Muscle layer of duodenum (tissue), 2 donors: ENCODE measurements around the gene EMCN.
A peak's percentile ranks its signal among the peaks of the same experiment; 100 is the strongest.
"Not testable (repeated sequence)": the region's sequence is repeated elsewhere in the genome, so short reads cannot be mapped to it uniquely, and the experiment has no call there.

ENCODE experiments used
- H3K27ac ChIP-seq: one replicate; pipeline ENCODE4 v1.7.0; 2013; ENCODE audit warnings: mild to moderate bottlenecking, low read length
- H3K27me3 ChIP-seq: one replicate; pipeline ENCODE4 v1.7.0; 2013; ENCODE audit warnings: low read depth, mild to moderate bottlenecking, control low read depth, low read length
- H3K36me3 ChIP-seq, 2 donors: one replicate each; pipeline ENCODE4 v1.7.0; 2013; ENCODE audit warnings: low read length in 2 of 2, control low read depth in 1 of 2, mild to moderate bottlenecking in 1 of 2; ENCODE audit not compliant: insufficient read depth in 2 of 2, control insufficient read depth in 1 of 2
- H3K4me1 ChIP-seq, 2 donors: one replicate each; pipeline ENCODE4 v1.7.0; 2013; ENCODE audit warnings: low read length in 2 of 2, mild to moderate bottlenecking in 2 of 2, control low read depth in 1 of 2, moderate library complexity in 1 of 2; ENCODE audit not compliant: insufficient read depth in 2 of 2, control insufficient read depth in 1 of 2
- H3K4me3 ChIP-seq, 2 donors: one replicate each; pipeline ENCODE4 v1.7.0; 2013; ENCODE audit warnings: low read length in 2 of 2, low read depth in 1 of 2, mild to moderate bottlenecking in 1 of 2
- H3K9me3 ChIP-seq, 2 donors: one replicate each; pipeline ENCODE4 v1.7.0; 2013; ENCODE audit warnings: low read length in 2 of 2, control low read depth in 1 of 2, mild to moderate bottlenecking in 1 of 2; ENCODE audit not compliant: control insufficient read depth in 1 of 2
- donor health status: healthy.

Gene EMCN

DNA sequence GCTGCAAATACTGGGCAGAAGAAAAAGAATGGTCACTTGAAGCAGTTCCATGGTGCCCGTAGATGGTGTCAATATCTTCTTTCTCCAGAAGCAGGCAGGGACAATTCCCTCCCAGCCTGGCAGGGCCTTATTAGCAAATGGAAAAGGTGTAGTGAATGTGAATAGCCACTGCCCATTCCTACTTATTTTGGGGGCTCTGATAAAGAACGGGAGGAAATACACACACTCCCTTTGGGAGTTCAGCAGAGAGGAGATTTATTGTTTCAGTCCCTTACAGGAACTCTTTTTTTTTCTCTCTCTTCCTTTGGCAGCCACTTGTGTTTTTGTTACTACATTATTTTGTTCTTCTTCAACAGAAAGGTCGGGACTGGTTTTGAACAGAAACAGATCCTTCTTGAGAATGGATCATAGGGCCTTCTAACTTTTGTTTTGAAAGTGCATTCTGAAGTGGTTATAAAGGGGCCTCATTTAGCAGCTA is at the start of gene EMCN:
Gene EMCN, minus strand, starts transcription at position 159 of the 478 bp plus-strand sequence. Its CDS starts 108 bp downstream, at position 51.
- Histone ChIP-seq H3K9me3 (no peaks in the 10 kb centered on the region), H3K4me1 (no peaks in the 10 kb centered on the region), H3K27me3 (no peaks in the 10 kb centered on the region), H3K27ac (peak within 1 kb of the TSS; percentile 22), H3K4me3 (peak within 1 kb of the TSS; percentile 20 to 27), H3K36me3 (no peaks in the 10 kb centered on the region)

DNA sequence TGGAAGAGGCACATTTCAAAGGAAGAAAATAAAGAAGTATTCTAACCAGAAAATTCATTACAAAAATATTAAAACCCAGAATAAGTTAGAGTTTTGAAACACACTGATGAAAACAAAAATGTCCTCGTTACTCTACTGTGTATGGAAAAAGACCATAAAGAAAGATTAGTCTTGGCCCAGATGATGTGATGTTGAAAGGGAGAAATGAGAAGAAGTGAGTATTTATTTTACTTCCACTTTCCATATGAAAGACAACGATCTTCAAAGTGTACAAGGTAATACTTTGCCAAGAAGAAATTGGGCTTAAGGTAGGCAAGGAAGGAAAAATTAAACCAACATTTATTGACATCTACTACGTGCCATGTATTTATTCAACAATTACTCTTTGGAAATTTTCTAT is 48.6 kb upstream of the EMCN start:
- H3K36me3 ChIP-seq = no peaks in the 10 kb centered on the region
- H3K4me3 ChIP-seq = no peak overlapping the region
- no peaks in the 10 kb centered on the region for H3K27me3 ChIP-seq
- no peaks in the 10 kb centered on the region for H3K4me1 ChIP-seq
- H3K27ac ChIP-seq = no peak overlapping the region
- no peaks in the 10 kb centered on the region for H3K9me3 ChIP-seq

DNA sequence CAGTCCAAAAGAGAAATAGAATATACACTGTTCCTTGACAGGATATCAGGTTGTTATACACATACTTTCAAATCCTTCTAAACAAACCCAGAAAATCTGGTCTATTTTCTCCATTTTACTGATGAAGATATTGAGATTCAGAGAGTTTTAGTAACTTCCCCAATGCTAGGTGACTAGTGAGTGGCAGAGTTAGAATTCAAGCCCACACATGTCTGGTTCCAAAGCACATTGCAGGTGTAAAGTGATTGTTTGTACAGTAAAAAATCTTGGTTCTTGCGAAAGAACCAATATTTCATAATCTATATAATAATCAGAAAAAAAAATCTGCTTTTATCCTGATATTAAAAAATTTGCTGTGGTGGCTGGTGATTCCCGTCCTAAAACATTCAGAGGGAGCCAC is 39.5 kb upstream of the EMCN start:
- Histone ChIP-seq H3K27me3 (no peaks in the 10 kb centered on the region), H3K9me3 (no peaks in the 10 kb centered on the region), H3K27ac (no peak overlapping the region), H3K4me3 (no peak overlapping the region), H3K36me3 (no peaks in the 10 kb centered on the region), H3K4me1 (no peaks in the 10 kb centered on the region)

GRCh38 chr4:100555611-100556337 is 38.0 kb upstream of the EMCN start:
- H3K27me3 ChIP-seq = no peaks in the 10 kb centered on the region
- no peaks in the 10 kb centered on the region for H3K9me3 ChIP-seq
- no peak overlapping the region for H3K4me3 ChIP-seq
- no peak overlapping the region for H3K27ac ChIP-seq
- no peaks in the 10 kb centered on the region for H3K36me3 ChIP-seq
- H3K4me1 ChIP-seq = no peaks in the 10 kb centered on the region

- Histone ChIP-seq H3K9me3 (no peaks in the 10 kb centered on the region), H3K27me3 (no peaks in the 10 kb centered on the region), H3K4me3 (no peak overlapping the region), H3K4me1 (no peaks in the 10 kb centered on the region), H3K27ac (no peak overlapping the region), H3K36me3 (no peaks in the 10 kb centered on the region)
Measured at GRCh38 chr4:100548200-100548560, 30.4 kb upstream of the EMCN start.

- H3K27me3 ChIP-seq = no peaks in the 10 kb centered on the region
- no peaks in the 10 kb centered on the region for H3K4me1 ChIP-seq
- no peaks in the 10 kb centered on the region for H3K36me3 ChIP-seq
- H3K4me3 ChIP-seq = no peak overlapping the region
- H3K27ac ChIP-seq = no peak overlapping the region
- no peaks in the 10 kb centered on the region for H3K9me3 ChIP-seq
Measured at GRCh38 chr4:100547541-100548199, 29.8 kb upstream of the EMCN start.

- no peaks in the 10 kb centered on the region for H3K36me3 ChIP-seq
- no peaks in the 10 kb centered on the region for H3K9me3 ChIP-seq
- no peak overlapping the region for H3K4me3 ChIP-seq
- H3K27ac ChIP-seq = no peak overlapping the region
- H3K27me3 ChIP-seq = no peaks in the 10 kb centered on the region
- H3K4me1 ChIP-seq = no peaks in the 10 kb centered on the region
Measured at GRCh38 chr4:100545427-100545826, 27.6 kb upstream of the EMCN start.

GRCh38 chr4:100540131-100540530 is 22.3 kb upstream of the EMCN start:
- H3K4me3 ChIP-seq = no peak overlapping the region
- H3K9me3 ChIP-seq = no peaks in the 10 kb centered on the region
- H3K4me1 ChIP-seq = no peaks in the 10 kb centered on the region
- H3K27me3 ChIP-seq = no peaks in the 10 kb centered on the region
- H3K36me3 ChIP-seq = no peaks in the 10 kb centered on the region
- H3K27ac ChIP-seq = no peak overlapping the region

- H3K9me3 ChIP-seq = no peaks in the 10 kb centered on the region
- H3K4me1 ChIP-seq = no peaks in the 10 kb centered on the region
- H3K4me3 ChIP-seq = no peak overlapping the region
- H3K27ac ChIP-seq = no peak overlapping the region
- no peaks in the 10 kb centered on the region for H3K36me3 ChIP-seq
- H3K27me3 ChIP-seq = no peaks in the 10 kb centered on the region
Measured at GRCh38 chr4:100539706-100540105, 21.9 kb upstream of the EMCN start.

GRCh38 chr4:100533741-100534140 is 15.9 kb upstream of the EMCN start:
- no peak overlapping the region for H3K27ac ChIP-seq
- H3K27me3 ChIP-seq = no peaks in the 10 kb centered on the region
- H3K4me3 ChIP-seq = no peak overlapping the region
- no peaks in the 10 kb centered on the region for H3K4me1 ChIP-seq
- no peaks in the 10 kb centered on the region for H3K9me3 ChIP-seq
- no peaks in the 10 kb centered on the region for H3K36me3 ChIP-seq

GRCh38 chr4:100530161-100530560 is 12.3 kb upstream of the EMCN start:
- not testable (repeated sequence) for H3K36me3 ChIP-seq, H3K4me3 ChIP-seq, H3K4me1 ChIP-seq, H3K9me3 ChIP-seq, H3K27me3 ChIP-seq, H3K27ac ChIP-seq

DNA sequence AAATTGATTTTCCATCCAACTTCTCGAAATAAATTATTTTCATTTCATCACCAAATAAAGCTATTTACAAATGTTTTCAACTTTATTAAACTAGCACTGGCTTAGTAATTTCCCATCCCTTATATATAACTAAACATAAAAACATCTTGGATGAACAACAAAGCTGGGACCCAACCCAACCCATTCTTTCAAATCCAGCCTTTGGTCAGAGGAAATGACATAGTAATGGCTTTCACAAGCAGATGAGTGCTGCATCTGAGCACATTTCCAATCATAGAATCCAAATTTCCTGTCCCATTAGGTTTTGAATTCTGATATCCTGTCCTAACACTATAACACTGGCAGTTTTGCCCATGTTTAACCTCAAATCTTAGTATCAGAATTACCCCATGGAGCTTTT is 7.9 kb upstream of the EMCN start:
- no peaks in the 10 kb centered on the region for H3K9me3 ChIP-seq
- H3K27ac ChIP-seq = no peak overlapping the region
- no peaks in the 10 kb centered on the region for H3K4me1 ChIP-seq
- no peaks in the 10 kb centered on the region for H3K36me3 ChIP-seq
- no peaks in the 10 kb centered on the region for H3K27me3 ChIP-seq
- H3K4me3 ChIP-seq = no peak overlapping the region
